ENCODE results near the gene CRACR2B. TPM values are rescaled to one million over a fixed set of nuclear protein-coding genes. Genes with fewer than 3 reads are reported as not detected.

The CRACR2B gene
- total RNA-seq, 4 donors from 2014 or later = 3.3 to 4.5 (median 4.0) TPM

- no peak for TF ChIP-seq CTCF (IDR thresholded peaks at IDR 0.05 in 4 of 5, conservative IDR thresholded peaks at IDR 0.05 in 1 of 5)
- no peak for TF ChIP-seq POLR2A (IDR thresholded peaks at IDR 0.05)
- Histone ChIP-seq H3K27ac (no peak overlapping the region), H3K36me3 (peaks cover 0 to 41% of the 10 kb centered on the region in 2 donors), H3K9me3 (no peaks in the 10 kb centered on the region), H3K27me3 (no peaks in the 10 kb centered on the region), H3K4me1 (peaks cover 20 to 26% of the 10 kb centered on the region in 2 donors), H3K4me3 (no peak overlapping the region)
- in situ Hi-C loops (cut with MboI; ENCODE audit: low sequenced_read_pairs in 4 of 4) (no loop called here), intact Hi-C loops (cut with DNase I; ENCODE audit: low total_unique reads) (no loop called here)
- DNase-seq = no peak
- ATAC-seq = no peak
Observed at GRCh38 chr11:803467-803742, 24.3 kb upstream of the CRACR2B start.

- DNase-seq (no peak), ATAC-seq (no peak)
- H3K4me1 ChIP-seq = peaks cover 24 to 28% of the 10 kb centered on the region in 2 donors
- no peaks in the 10 kb centered on the region for H3K9me3 ChIP-seq
- H3K4me3 ChIP-seq = peak overlapping the region in 3 of 4 donors; percentile 54 to 70 (median 54)
- no peaks in the 10 kb centered on the region for H3K27me3 ChIP-seq
- H3K27ac ChIP-seq = no peak overlapping the region
- intact Hi-C loops (cut with DNase I; ENCODE audit: low total_unique reads) = no loop called here
- peaks cover 0 to 41% of the 10 kb centered on the region in 2 donors for H3K36me3 ChIP-seq
- TF ChIP-seq POLR2A (IDR thresholded peaks at IDR 0.05) (no peak), CTCF (IDR thresholded peaks at IDR 0.05 in 4 of 5, conservative IDR thresholded peaks at IDR 0.05 in 1 of 5) (no peak)
- in situ Hi-C loops (cut with MboI; ENCODE audit: low sequenced_read_pairs in 4 of 4) = no loop called here
Observed at GRCh38 chr11:803770-804598, 23.7 kb upstream of the CRACR2B start.

- in situ Hi-C loops (cut with MboI; ENCODE audit: low sequenced_read_pairs in 4 of 4) (no loop called here), intact Hi-C loops (cut with DNase I; ENCODE audit: low total_unique reads) (no loop called here)
- TF ChIP-seq CTCF (IDR thresholded peaks at IDR 0.05 in 4 of 5, conservative IDR thresholded peaks at IDR 0.05 in 1 of 5) (no peak), POLR2A (IDR thresholded peaks at IDR 0.05) (no peak)
- Histone ChIP-seq H3K27ac (peak overlapping the region; percentile 82 to 87 (median 85)), H3K9me3 (no peaks in the 10 kb centered on the region), H3K4me3 (peak overlapping the region; percentile 51 to 70 (median 54)), H3K4me1 (peaks cover 24 to 28% of the 10 kb centered on the region in 2 donors), H3K27me3 (no peaks in the 10 kb centered on the region), H3K36me3 (peaks cover 0 to 35% of the 10 kb centered on the region in 2 donors)
- DNase-seq (no peak), ATAC-seq (no peak)
Observed at GRCh38 chr11:804599-804964, 23.1 kb upstream of the CRACR2B start.

GRCh38 chr11:808427-809286, 19.1 kb upstream of the CRACR2B start:
- intact Hi-C loops (cut with DNase I; ENCODE audit: low total_unique reads) = loop anchor here (1.0 to 5.0 kb wide), 2 partner anchors 11 to 241 kb away; no protein-coding TSS in a partner anchor
- ATAC-seq (peak in 1 of 2 donors; percentile 71), DNase-seq (peak; percentile 83 to 86)
- Histone ChIP-seq H3K27ac (peak overlapping the region; percentile 97 to 100 (median 100)), H3K4me1 (peaks cover 46 to 49% of the 10 kb centered on the region in 2 donors), H3K27me3 (no peaks in the 10 kb centered on the region), H3K9me3 (no peaks in the 10 kb centered on the region), H3K36me3 (peaks cover 0 to 25% of the 10 kb centered on the region in 2 donors), H3K4me3 (peak overlapping the region; percentile 66 to 97 (median 78))
- TF ChIP-seq POLR2A (IDR thresholded peaks at IDR 0.05) (no peak), CTCF (IDR thresholded peaks at IDR 0.05 in 4 of 5, conservative IDR thresholded peaks at IDR 0.05 in 1 of 5) (no peak)
- in situ Hi-C loops (cut with MboI; ENCODE audit: low sequenced_read_pairs in 4 of 4) = no loop called here
